Activated CD4-positive, alpha-beta T cell treated with anti-CD3 and anti-CD28 coated beads, Interleukin-2, Interleukin-4, amounts not matched to agents 100 ng/mL and 50 ng/mL, durations not matched to agents 16 hours and 8 hours (primary cell): ENCODE data around the gene CD160.
A peak's percentile ranks its signal among the peaks of the same experiment; 100 is the strongest.
"Not testable (repeated sequence)": the region's sequence is repeated elsewhere in the genome, so short reads cannot be mapped to it uniquely, and the experiment has no call there.

ENCODE experiments used
- DNase-seq: peaks from one replicate; pipeline ENCODE4 v3.0.0-alpha.2; 2020; ENCODE audit warnings: low spot score

CD160 gene

GRCh38 chr1:145759721-145760120, 40.4 kb downstream of the CD160 start:
- no peak for DNase-seq

GRCh38 chr1:145760395-145760949, 41.2 kb downstream of the CD160 start:
- DNase-seq: not testable (repeated sequence)

DNA sequence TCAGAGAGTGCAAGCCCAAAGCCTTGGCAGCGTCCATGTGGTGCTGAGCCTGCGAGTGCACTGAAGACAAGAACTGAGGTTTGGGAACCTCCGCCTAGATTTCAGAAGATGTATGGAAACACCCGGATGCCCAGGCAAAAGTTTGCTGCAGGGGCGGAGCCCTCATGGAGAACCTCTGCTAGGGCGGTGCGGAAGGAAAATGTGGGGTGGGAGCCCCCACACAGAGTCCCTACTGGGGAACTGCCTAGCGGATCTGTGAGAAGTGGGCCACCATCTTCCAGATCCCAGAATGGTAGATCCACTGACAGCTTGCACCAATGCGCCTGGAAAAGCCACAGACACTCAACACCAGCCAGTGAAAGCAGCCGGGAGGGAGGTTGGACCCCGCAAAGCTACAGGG, 42.2 kb downstream of the CD160 start:
- DNase-seq: not testable (repeated sequence)

- not testable (repeated sequence) for DNase-seq
These were observed 42.7 kb downstream of the CD160 start for GRCh38 chr1:145762001-145762400.

GRCh38 chr1:145764231-145764940, 45.1 kb downstream of the CD160 start:
- not testable (repeated sequence) for DNase-seq

DNA sequence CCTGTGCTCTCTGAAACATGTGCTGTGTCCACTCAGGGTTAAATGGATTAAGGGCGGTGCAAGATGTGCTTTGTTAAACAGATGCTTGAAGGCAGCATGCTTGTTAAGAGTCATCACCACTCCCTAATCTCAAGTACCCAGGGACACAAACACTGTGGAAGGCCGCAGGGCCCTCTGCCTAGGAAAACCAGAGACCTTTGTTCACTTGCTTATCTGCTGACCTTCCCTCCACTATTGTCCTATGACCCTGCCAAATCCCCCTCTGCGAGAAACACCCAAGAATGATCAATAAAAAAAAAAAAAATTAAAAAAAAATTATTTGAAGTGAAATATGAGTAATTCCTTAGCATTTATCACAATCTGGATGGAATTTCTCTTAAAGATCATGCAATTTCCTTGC, 45.8 kb downstream of the CD160 start:
- not testable (repeated sequence) for DNase-seq

- DNase-seq: not testable (repeated sequence)
These were observed 46.5 kb downstream of the CD160 start for GRCh38 chr1:145765585-145766360.

DNA sequence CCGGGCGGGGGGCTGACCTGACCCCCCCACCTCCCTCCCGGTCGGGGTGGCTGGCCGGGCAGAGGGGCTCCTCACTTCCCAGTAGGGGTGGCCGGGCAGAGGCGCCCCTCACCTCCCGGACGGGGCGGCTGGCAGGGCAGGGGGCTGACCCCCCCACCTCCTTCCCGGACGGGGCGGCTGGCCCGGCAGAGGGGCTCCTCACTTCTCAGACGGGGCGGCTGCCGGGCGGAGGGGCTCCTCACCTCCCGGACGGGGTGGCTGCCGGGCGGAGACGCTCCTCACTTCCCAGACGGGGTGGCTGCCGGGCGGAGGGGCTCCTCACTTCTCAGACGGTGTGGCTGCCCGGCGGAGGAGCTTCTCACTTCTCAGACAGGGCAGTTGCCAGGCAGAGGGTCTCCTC, 47.6 kb downstream of the CD160 start:
- DNase-seq: not testable (repeated sequence)

DNA sequence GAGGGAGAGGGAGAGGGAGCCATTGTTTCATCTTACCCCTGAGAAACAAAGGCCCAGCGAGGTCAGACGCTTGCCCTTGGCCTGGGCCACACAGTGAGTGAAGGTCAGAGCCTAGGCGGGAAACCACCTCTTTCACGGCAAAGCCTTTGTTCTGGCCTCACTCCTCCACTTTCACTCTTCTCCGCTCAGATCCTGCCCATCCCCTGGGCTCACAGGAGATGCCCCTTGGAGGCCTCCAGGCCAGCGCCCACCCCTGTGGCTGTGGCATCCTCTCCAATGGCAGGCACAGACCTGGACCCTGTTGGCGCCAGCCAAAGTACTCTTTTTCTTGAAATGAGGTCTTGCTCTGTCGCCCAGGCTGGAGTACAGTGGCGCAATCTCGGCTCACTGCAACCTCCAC, 48.7 kb downstream of the CD160 start:
- DNase-seq: not testable (repeated sequence)

GRCh38 chr1:145771056-145771455, 51.8 kb downstream of the CD160 start:
- DNase-seq: no peak

- no peak for DNase-seq
These were observed 54.1 kb downstream of the CD160 start for GRCh38 chr1:145773423-145773822.

GRCh38 chr1:145777357-145778145, 58.3 kb downstream of the CD160 start:
- DNase-seq: no peak

DNA sequence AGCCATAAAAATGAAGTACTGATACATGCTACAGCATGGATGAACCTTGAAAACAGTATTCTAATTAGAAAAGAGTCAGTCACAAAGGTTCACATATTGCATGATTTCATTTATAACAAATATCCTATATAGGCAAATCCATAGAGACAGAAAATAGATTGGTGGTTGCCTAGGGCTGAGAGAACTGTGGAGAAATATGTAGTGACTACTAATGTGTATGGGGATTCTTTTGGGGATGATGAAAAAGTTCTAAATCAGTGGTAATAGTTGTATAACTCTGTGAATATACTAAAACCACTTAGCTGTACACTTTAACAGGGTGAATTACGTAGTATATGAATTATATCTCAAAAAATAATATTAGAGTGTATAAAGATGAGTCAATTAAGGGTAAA, 58.8 kb downstream of the CD160 start:
- no peak for DNase-seq

- DNase-seq: peak; percentile 19
These were observed 63.2 kb downstream of the CD160 start for GRCh38 chr1:145782272-145783099.

GRCh38 chr1:145784409-145784808, 65.1 kb downstream of the CD160 start:
- no peak for DNase-seq

- DNase-seq: no peak
These were observed 66.2 kb downstream of the CD160 start for GRCh38 chr1:145785547-145785946.

- peak; percentile 15 for DNase-seq
These were observed 67.0 kb downstream of the CD160 start for GRCh38 chr1:145786271-145786670.

DNA sequence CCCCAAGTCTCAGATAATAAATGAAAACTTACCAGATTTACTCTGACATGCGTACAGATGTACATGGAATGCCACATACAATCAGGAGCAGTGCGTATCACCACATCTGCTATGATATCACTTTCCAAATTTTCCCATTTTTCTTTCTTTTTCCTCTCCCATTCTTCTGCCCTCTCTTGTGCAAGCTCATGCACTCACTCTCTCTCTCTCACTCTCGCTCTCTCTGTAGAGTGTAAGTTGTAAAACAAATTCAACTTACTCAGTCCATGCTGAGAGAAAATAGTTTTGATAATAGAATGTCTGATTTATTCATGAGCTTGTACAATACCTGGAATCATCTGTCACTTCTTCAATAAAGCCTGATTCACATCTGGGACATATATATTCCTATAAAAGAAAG, 69.3 kb downstream of the CD160 start:
- DNase-seq: no peak
